ENCODE results near the gene TUBA8.
"Not testable (repeated sequence)": the region's sequence is repeated elsewhere in the genome, so short reads cannot be mapped to it uniquely, and the experiment has no call there.

Gene TUBA8

DNA sequence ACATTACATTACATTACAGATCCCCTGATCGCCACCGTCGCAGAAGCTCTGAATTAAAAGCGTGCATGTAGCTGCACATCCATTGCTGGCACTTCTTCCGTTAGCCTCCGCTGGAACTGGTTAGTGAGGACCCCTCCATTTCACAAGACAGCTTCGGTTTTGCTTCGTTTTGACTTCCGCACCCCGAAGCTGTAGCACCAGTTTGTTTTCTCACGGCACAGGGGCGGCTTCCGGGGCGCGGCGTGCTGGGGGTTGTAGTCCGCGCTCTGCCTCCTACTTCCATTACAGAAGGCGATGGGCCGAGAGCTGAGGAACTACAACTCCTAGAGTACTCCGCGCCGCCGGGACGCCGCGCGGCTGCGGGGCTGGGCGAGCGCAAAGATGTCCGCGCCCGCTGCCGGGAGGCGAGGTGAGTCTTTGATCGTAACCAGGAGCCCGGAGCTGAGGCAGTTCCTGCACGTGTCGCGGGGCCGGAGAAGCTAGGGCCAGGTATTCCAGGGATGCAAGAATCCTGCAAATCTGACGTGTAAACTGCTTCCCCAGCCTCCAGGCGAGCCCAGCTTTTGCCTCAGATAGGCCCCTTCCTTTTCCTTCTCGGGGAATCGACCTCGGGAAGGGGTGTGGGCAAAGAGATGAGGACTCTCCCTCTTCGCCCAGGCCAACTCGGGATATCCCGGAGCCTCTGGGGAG, 32.8 kb upstream of the TUBA8 start, which contains the start of gene PEX26:
Gene PEX26, plus strand, starts transcription at position 352 of the 690 bp plus-strand sequence. CDS start 387 bp downstream, outside the sequence.
- peak; percentile 94 for DNase-seq

GRCh38 chr22:18078329-18079041, 32.1 kb upstream of the TUBA8 start:
- DNase-seq: peak; percentile 78

- DNase-seq: no peak
These were observed 30.8 kb upstream of the TUBA8 start for GRCh38 chr22:18079706-18080233.

DNA sequence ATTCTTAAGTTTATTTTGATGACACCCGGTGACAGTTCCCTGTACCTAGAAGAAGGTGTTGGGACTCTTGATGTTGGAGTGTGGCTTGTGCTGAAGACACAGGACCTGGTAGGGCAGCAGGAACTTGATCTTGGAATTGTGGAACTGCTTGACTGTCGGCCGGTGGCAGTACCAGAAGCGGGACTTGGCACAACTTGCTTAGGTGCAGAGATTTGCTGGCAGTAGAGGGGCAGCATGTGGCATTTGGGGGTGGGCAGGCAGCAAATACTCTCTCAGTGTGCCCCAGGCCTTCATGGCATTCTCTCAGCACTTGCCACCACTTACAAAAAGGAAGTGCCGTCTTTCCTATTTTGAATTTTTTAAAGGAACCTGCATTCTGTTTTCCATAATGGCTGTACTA, 29.2 kb upstream of the TUBA8 start:
- no peak for DNase-seq

DNA sequence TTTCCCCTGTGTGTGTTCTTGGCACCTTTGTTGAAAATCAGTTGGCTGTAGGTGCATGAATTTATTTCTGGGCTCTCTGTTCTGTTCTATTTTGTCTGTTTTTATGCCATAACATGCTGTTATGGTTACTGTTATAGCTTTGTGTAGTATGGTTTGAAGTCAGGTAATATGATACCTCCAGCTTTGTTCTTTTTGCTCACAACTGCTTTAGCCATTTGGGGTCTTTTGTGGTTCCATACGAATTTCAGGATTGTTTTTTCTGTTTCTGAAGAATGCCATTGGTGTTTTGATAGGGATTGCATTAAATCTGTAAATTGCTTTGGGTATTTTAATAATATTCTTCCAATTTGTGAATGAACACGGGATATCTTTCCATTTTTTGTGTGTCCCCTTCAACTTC, 28.1 kb upstream of the TUBA8 start:
- no peak for DNase-seq

DNA sequence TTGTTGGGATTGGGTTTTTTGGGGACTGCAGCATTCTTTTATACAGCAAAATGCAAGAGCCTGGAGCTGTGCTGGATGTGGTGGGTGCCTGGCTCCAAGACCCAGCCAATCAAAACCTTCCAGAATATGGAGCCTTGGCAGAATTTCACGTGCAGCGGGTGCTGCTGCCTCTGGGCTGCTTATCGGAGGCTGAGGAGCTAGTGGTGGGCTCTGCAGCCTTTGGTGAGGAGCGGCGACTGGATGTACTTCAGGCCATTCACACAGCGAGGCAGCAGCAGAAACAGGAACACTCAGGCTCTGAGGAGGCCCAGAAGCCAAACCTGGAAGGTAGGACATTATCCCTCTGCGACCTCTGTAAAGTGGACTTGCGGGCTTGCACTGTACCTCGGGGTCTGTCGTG, 27.2 kb upstream of the TUBA8 start:
- no peak for DNase-seq

DNA sequence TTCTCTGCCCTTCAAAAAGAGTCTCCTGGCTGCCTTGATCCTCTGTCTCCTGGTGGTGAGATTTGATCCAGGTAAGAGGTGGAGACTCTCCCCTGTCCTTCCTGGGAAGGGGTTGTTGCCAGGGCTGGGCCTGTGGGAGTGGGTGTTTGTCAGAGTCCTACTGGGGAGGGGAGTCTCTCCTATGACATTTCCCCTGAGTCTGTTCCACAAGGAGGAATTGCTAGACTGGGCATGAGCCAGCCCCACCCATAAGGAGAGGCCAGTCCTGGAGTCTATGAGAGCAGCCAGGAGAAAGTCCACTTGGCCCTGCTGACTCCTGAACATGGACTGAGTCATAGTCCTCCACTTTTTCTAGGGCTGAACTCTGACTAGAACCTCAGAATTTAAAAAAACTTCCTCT, 25.4 kb upstream of the TUBA8 start:
- DNase-seq: no peak

DNA sequence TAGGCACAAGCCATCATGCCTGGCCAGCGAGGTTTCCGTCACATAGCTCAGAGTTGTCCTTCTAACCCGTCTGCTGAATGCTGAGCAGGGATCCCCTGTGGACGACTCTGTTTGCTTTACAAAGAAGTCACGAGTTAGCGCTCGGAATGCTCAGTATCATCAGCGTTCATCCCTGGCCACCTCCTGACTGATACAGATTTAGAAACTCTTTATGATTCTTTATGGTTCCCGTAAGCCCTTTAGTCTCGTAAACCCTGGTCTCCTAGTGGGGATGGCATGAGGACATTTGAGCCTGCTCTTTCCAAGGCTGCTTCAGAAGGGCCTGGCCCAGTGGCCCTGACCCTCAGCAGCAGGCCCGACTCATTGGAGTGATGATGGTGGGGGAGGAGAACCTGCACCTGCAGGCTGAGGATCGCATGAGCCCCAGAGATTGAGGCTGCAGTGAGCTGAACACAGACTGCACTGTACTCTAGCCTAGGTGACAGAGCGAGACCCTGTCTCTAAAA, 23.2 kb upstream of the TUBA8 start:
- DNase-seq: no peak

GRCh38 chr22:18088825-18089568, 21.6 kb upstream of the TUBA8 start:
- no peak for DNase-seq

DNA sequence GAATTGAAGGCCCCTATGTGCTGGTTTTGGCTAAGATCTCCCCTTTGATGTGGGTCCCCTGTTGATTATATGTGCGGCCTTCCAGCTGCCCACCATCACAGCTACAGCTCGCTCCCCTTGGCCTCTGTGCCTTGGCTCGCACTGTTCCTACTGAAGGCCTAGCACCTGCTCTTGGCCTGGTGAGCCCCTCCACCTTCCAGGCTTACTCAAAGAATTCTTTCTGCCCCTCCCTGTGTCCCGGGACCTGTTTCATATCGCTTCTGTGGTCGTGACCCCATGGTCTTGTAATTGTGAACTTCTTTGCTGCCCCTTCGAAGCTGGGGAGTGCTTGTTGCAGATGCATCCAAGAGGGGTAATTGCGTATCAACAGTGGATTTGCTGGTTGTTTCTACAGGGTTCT, 20.3 kb upstream of the TUBA8 start:
- DNase-seq: no peak

DNA sequence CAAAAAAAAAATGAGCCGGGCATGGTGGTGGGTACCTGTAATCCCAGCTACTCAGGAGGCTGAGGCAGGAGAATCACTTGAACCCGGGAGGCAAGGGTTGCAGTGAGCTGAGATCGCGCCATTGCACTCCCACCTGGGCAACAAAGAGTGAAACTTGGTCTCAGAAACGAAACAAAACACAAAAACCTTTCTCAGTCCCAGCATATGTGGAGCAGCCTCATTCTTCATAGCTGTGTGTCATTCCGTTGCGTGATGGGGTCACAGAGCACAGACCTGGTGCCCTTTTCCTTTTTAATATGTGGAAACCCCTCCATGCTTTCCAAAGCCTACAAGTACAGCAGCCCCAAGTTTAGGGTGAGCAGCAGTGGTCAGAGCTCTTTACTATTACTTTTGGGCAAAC, 19.1 kb upstream of the TUBA8 start:
- DNase-seq: no peak

DNA sequence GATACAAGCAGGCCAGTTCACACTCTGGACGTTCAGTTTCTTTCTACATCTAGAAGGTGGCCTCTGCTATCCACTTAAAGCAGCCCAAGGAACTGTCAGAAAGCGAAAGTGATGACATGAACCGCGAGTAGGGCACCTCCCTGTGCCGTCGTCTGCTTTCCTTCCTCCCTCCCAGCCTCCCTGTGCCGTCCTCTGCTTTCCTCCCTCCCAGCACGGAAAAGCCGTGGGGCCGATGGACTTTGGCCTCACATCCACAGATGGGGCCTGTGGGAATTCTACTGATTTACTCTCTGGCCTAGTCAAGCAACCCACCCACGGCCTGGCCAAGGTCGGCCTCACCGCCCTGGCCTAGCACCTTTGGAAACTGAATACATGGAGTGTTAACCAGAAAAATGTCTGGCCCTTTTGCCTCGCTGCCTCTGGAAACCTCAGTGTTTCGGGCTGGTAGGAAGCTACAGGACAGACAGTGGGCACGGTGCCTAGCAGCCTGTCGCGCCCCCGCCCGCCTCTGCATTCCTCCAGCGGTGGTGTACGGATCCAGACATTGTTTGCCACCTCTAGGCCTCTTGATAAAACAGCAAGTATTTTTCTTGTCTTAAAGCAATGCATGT, 18.6 kb upstream of the TUBA8 start:
- DNase-seq: no peak

DNA sequence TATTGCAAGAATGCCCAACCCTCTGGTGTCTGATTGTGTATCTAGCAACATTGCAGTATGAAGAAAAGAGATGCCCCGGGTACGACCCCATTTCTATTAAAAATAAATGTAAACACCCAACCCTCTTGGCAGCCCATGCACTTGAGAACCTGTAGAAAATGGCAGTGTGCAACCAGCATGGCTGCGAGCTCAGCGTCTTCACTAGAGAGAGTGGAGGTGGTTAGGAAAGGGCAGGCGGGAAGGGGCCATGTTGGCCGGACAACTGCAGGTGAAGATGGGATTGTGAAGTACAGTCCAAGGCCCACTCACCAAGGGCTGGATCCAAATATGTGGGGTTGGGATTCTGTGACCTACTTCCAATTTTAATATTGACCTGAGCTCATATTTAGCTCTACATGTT, 16.9 kb upstream of the TUBA8 start:
- DNase-seq: no peak

DNA sequence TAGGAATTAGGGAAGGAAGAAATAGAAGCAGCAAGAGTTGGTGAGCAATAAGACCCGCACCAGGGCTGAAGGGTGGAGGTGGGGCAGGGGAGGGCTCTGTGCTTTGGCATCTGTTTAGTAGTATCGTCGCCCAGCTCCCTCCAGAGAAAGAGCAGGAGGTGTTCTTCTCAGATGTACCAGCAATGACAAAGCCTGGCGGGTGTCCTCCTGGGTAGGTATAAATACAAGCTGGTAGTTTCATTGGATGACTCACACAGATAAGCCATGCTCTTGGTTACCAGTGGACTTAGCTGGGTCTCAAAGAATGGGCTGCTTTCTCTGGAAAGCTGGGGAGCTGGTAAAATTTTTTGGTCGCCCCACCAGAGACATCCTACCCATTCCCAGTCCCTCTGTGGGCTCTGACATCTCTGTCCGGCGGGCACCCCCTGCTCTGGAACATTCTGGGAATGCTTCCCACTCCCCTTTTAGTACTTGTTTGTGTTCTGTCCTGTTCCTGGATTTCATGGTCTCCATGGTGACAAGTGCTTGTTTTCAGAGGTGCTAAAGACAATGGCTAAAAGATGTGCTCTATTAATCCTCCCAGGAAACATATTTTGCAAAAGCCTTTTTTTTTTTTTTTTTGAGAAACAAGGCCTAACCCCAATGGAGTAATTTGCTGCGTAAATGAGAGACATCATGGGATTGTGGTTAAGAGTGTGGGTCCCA, 15.4 kb upstream of the TUBA8 start:
- no peak for DNase-seq

GRCh38 chr22:18096823-18097222, 13.8 kb upstream of the TUBA8 start:
- no peak for DNase-seq

DNA sequence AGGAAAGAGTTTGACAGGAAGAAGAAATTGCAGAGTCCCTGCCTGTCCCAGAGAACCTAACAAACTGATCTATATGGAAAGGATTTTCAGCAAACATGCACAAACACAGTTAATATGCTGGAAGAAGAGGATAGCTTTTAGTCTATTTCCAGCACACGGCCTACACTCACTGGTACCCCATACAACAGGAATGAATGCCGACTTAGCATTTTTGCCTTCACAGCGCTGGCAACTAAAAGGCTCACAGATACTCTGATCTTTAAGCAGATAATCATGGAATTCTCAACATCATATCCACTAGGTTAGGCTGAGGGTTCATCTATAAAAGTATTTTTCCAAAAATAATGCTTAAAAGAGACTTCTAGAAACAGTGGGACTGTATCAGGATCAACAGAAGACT, 9.8 kb upstream of the TUBA8 start:
- no peak for DNase-seq

DNA sequence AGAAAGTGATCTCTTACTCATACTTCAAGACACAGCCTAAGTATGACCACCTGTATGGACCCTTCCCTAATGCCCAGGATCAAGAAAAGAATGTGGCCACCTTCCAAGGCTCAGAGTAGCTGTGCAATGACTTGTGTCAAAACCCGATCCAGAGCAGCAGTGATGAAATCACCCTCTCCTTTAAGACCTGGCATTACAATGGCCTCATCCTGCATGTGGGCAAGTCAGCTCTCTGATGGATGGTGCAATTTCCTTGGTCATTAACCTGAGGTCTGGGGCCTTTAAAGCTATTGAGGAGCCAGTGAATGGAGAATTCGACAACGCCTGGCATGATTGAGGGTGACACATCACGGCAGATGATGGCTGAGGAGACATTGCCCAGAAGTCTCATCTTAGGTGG, 9.1 kb upstream of the TUBA8 start:
- DNase-seq: no peak

DNA sequence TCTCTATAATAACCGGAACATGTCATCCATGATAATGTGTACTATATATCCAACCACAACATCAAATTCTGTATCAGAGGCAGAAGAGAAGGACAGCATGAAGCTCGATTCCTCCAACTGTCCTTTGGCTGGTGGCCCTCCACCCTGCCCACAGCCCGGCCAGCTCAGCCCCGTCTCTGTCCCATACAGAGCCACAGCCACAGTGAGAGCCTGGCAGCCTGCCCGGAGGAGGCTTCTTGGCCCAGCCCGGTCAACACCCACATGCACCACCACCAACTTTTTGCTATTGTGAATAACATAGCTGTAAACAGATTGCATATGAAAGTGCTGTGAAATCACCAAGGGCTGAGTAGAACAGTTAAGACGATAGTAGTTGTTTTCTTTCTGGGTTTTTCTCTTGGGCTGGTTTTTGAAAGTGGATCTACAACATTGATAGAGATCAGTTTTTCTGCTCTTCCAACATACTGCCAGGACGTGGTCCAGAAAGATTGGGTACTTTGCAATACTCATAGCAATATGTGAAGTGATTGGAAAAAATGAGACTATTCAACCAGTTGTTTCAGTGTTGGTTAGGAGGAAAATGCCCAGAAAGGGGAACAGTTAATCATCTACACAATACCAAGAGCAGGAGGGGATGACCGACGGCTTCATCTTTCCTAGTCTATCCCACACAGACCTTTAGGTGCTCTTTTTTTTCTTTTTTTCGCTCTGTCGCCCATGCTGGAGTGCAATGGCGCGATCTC, 6.9 kb upstream of the TUBA8 start:
- peak; percentile 60 for DNase-seq

- no peak for DNase-seq
These were observed 6.0 kb upstream of the TUBA8 start for GRCh38 chr22:18104566-18104965.

- not testable (repeated sequence) for DNase-seq
These were observed 4.6 kb upstream of the TUBA8 start for GRCh38 chr22:18105981-18106380.

- DNase-seq: not testable (repeated sequence)
These were observed 3.9 kb upstream of the TUBA8 start for GRCh38 chr22:18106550-18107341.

Data from activated CD8-positive, alpha-beta memory T cell treated with anti-CD3 and anti-CD28 coated beads, Interleukin-2, amount 50 U/mL, for 48 hours (primary cell).